Stimulated activated CD8-positive, alpha-beta memory T cell treated with anti-CD3 and anti-CD28 coated beads, Interleukin-15, amount 100 ng/mL, for 1 hour (primary cell): Measurements from ENCODE around the gene MED9.

Source experiments
- DNase-seq: peaks from one replicate; pipeline ENCODE4 v3.0.0-alpha.2; 2020; ENCODE audit warnings: low read depth

MED9 gene

GRCh38 chr17:17516941-17517720 is 40.3 kb downstream of the MED9 start:
- no peak for DNase-seq

GRCh38 chr17:17518014-17518413 is 41.2 kb downstream of the MED9 start:
- DNase-seq, result no peak

GRCh38 chr17:17518951-17519350 is 42.2 kb downstream of the MED9 start:
- DNase-seq, result no peak

- no peak for DNase-seq
Observed at GRCh38 chr17:17519886-17520285, 43.1 kb downstream of the MED9 start.

- no peak for DNase-seq
Observed at GRCh38 chr17:17520599-17521232, 43.9 kb downstream of the MED9 start.

- DNase-seq, result no peak
Observed at GRCh38 chr17:17523001-17523730, 46.4 kb downstream of the MED9 start.

GRCh38 chr17:17523731-17524490 is 47.1 kb downstream of the MED9 start:
- DNase-seq, result no peak

GRCh38 chr17:17525311-17525710 is 48.5 kb downstream of the MED9 start:
- DNase-seq, result no peak

GRCh38 chr17:17525956-17526355 is 49.2 kb downstream of the MED9 start:
- DNase-seq, result no peak

- DNase-seq, result no peak
Observed at GRCh38 chr17:17526369-17526768, 49.6 kb downstream of the MED9 start.

GRCh38 chr17:17527534-17527933 is 50.7 kb downstream of the MED9 start:
- DNase-seq, result no peak

GRCh38 chr17:17527956-17528500 is 51.2 kb downstream of the MED9 start:
- no peak for DNase-seq

- no peak for DNase-seq
Observed at GRCh38 chr17:17528696-17529652, 52.2 kb downstream of the MED9 start.

GRCh38 chr17:17531156-17531555 is 54.4 kb downstream of the MED9 start:
- DNase-seq, result no peak

GRCh38 chr17:17532991-17533390 is 56.2 kb downstream of the MED9 start:
- no peak for DNase-seq

- no peak for DNase-seq
Observed at GRCh38 chr17:17533901-17534441, 57.2 kb downstream of the MED9 start.

- DNase-seq, result no peak
Observed at GRCh38 chr17:17535957-17536356, 59.2 kb downstream of the MED9 start.

- no peak for DNase-seq
Observed at GRCh38 chr17:17536702-17537101, 59.9 kb downstream of the MED9 start.

- no peak for DNase-seq
Observed at GRCh38 chr17:17537311-17538099, 60.7 kb downstream of the MED9 start.
